Activated naive CD8-positive, alpha-beta T cell treated with anti-CD3 and anti-CD28 coated beads, Interleukin-2, amount 50 U/mL, for 24 hours (primary cell): ENCODE measurements around the gene FKBP3.
"Not testable (repeated sequence)": the region's sequence is repeated elsewhere in the genome, so short reads cannot be mapped to it uniquely, and the experiment has no call there.

Experiments used
- ATAC-seq: fragments of 150-1000 bp; cut with Tn5 transposase; one replicate; pipeline ENCODE4 v1.10.0; 2021
- DNase-seq: peaks from one replicate; pipeline ENCODE4 v3.0.0; 2021
- H3K27ac Mint-ChIP-seq: one replicate; pipeline ENCODE4 v1.8.0; 2021; ENCODE audit warnings: mild to moderate bottlenecking, mixed read lengths
- H3K27me3 Mint-ChIP-seq: one replicate; pipeline ENCODE4 v1.8.0; 2021; ENCODE audit warnings: mixed read lengths
- H3K36me3 Mint-ChIP-seq: one replicate; pipeline ENCODE4 v1.8.0; 2021; ENCODE audit warnings: low read depth, mixed read lengths
- H3K4me1 Mint-ChIP-seq: one replicate; pipeline ENCODE4 v1.8.0; 2021; ENCODE audit warnings: mixed read lengths
- H3K4me3 Mint-ChIP-seq: one replicate; pipeline ENCODE4 v1.8.0; 2021; ENCODE audit warnings: mild to moderate bottlenecking, moderate library complexity, mixed read lengths
- H3K9me3 Mint-ChIP-seq: one replicate; pipeline ENCODE4 v1.8.0; 2021; ENCODE audit warnings: mixed read lengths

FKBP3 gene

DNA sequence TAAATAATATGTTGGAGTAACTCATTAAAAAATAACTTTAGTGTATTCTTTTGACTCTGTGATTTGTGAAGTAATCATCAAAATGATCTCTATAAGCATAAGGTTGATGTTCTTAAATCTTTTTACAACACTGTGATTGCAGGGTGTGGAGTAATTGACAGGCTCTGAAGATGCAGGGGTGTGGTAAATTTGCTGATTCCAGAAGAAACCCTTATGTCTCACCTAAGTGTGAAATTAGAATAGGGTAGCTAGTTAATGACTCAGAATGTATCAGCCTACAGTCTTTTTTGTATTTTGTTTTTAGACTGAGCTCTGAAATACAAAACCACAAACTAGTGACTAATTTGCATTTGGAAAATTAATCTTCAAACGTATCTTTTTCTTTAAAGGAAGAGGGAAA is 44.5 kb downstream of the FKBP3 start:
- Mint-ChIP-seq H3K4me1 (peaks cover 78% of the 10 kb centered on the region), H3K36me3 (peaks cover 38% of the 10 kb centered on the region), H3K9me3 (no peaks in the 10 kb centered on the region), H3K27me3 (no peaks in the 10 kb centered on the region), H3K4me3 (peak overlapping the region; percentile 52), H3K27ac (peak overlapping the region; percentile 72)
- ATAC-seq, result peak; percentile 99
- no peak for DNase-seq

- peak overlapping the region; percentile 94 for H3K4me3 Mint-ChIP-seq
- DNase-seq (no peak), ATAC-seq (no peak)
- H3K27me3 Mint-ChIP-seq, result no peaks in the 10 kb centered on the region
- H3K9me3 Mint-ChIP-seq, result no peaks in the 10 kb centered on the region
- peaks cover 58% of the 10 kb centered on the region for H3K4me1 Mint-ChIP-seq
- peaks cover 25% of the 10 kb centered on the region for H3K36me3 Mint-ChIP-seq
- peak overlapping the region; percentile 93 for H3K27ac Mint-ChIP-seq
Observed at GRCh38 chr14:45084946-45085346, 49.3 kb downstream of the FKBP3 start.

- Mint-ChIP-seq H3K36me3 (peaks cover 25% of the 10 kb centered on the region), H3K4me1 (peaks cover 50% of the 10 kb centered on the region), H3K27me3 (no peaks in the 10 kb centered on the region), H3K9me3 (no peaks in the 10 kb centered on the region), H3K27ac (peak within 1 kb of the TSS; percentile 93), H3K4me3 (peak within 1 kb of the TSS; percentile 94)
- peak; percentile 93 for ATAC-seq
- peak; percentile 96 for DNase-seq
Observed at GRCh38 chr14:45083976-45084722, 50.1 kb downstream of the FKBP3 start, which contains the start of gene PRPF39. PRPF39 (plus strand) TSS chr14:45084116; CDS start chr14:45095240, 11,124 bp downstream.

GRCh38 chr14:45083617-45083975 is 50.7 kb downstream of the FKBP3 start:
- no peak for ATAC-seq
- no peak for DNase-seq
- Mint-ChIP-seq H3K27me3 (no peaks in the 10 kb centered on the region), H3K9me3 (no peaks in the 10 kb centered on the region), H3K4me1 (peaks cover 44% of the 10 kb centered on the region), H3K36me3 (peaks cover 25% of the 10 kb centered on the region), H3K27ac (peak overlapping the region; percentile 93), H3K4me3 (peak overlapping the region; percentile 94)

DNA sequence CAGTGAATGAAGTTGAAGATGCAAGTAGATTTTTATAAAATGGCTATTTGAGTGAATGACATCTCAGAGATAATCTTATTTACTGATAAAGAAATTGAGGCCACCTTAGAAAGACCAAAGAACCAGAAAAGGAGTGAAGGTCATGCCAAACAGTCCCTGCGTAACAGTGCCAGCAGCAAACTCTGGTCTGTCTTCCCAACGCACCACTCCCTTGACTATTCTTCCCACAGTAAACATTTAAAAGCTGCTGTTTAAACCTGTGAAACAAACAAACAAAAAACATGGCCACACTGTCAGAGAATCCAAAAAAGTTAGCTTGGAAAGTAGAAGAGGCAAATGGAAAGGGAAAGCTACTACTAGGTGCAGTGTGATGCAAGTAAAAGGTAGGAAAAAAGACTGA is 51.9 kb downstream of the FKBP3 start:
- Mint-ChIP-seq H3K4me1 (peaks cover 34% of the 10 kb centered on the region), H3K9me3 (no peaks in the 10 kb centered on the region), H3K27me3 (no peaks in the 10 kb centered on the region), H3K4me3 (no peak overlapping the region), H3K36me3 (peaks cover 22% of the 10 kb centered on the region), H3K27ac (no peak overlapping the region)
- DNase-seq (no peak), ATAC-seq (no peak)

GRCh38 chr14:45081096-45081495 is 53.2 kb downstream of the FKBP3 start:
- H3K27me3 Mint-ChIP-seq, H3K4me3 Mint-ChIP-seq, ATAC-seq, H3K9me3 Mint-ChIP-seq, DNase-seq, H3K27ac Mint-ChIP-seq: not testable (repeated sequence)
- Mint-ChIP-seq H3K4me1 (peaks cover 21% of the 10 kb centered on the region), H3K36me3 (peaks cover 11% of the 10 kb centered on the region)

GRCh38 chr14:45080416-45080968 is 53.8 kb downstream of the FKBP3 start:
- H3K36me3 Mint-ChIP-seq, ATAC-seq, H3K27ac Mint-ChIP-seq, DNase-seq, H3K9me3 Mint-ChIP-seq, H3K27me3 Mint-ChIP-seq, H3K4me3 Mint-ChIP-seq: not testable (repeated sequence)
- H3K4me1 Mint-ChIP-seq, result peaks cover 15% of the 10 kb centered on the region

- Mint-ChIP-seq H3K27me3 (no peaks in the 10 kb centered on the region), H3K4me1 (peaks cover 3% of the 10 kb centered on the region), H3K36me3 (peaks cover 2% of the 10 kb centered on the region), H3K27ac (no peak overlapping the region), H3K4me3 (no peak overlapping the region), H3K9me3 (no peaks in the 10 kb centered on the region)
- no peak for ATAC-seq
- DNase-seq, result no peak
Observed at GRCh38 chr14:45078323-45078722, 56.0 kb downstream of the FKBP3 start.

GRCh38 chr14:45073231-45073879 is 60.9 kb downstream of the FKBP3 start:
- ATAC-seq (no peak), DNase-seq (no peak)
- Mint-ChIP-seq H3K27ac (no peak overlapping the region), H3K36me3 (peaks cover 7% of the 10 kb centered on the region), H3K4me3 (no peak overlapping the region), H3K9me3 (no peaks in the 10 kb centered on the region), H3K27me3 (no peaks in the 10 kb centered on the region), H3K4me1 (no peaks in the 10 kb centered on the region)

- Mint-ChIP-seq H3K27me3 (no peaks in the 10 kb centered on the region), H3K4me1 (no peaks in the 10 kb centered on the region), H3K36me3 (peaks cover 7% of the 10 kb centered on the region), H3K4me3 (no peak overlapping the region), H3K9me3 (no peaks in the 10 kb centered on the region), H3K27ac (no peak overlapping the region)
- ATAC-seq (no peak), DNase-seq (no peak)
Observed at GRCh38 chr14:45072126-45072525, 62.2 kb downstream of the FKBP3 start.

DNA sequence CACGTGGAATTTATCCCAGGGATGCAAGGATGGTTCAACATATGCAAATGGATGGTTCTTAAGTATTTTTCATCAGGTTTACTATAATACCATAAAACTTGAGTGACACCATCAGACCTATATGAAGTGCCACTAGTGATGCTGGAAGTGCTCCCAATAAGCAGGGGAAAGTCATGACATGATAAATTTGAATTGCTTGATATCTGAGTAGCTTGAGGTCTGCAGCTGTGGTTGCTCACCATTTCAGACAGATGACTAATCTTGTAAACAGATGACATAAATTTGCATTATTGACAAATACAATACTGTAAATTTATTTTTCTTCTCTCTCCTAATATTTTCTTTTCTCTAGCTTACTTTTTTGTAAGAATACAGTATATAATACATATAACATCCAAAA is 64.1 kb downstream of the FKBP3 start:
- Mint-ChIP-seq H3K4me3 (no peak overlapping the region), H3K27ac (no peak overlapping the region), H3K9me3 (no peaks in the 10 kb centered on the region), H3K36me3 (peaks cover 7% of the 10 kb centered on the region), H3K4me1 (no peaks in the 10 kb centered on the region), H3K27me3 (no peaks in the 10 kb centered on the region)
- DNase-seq (no peak), ATAC-seq (no peak)

DNA sequence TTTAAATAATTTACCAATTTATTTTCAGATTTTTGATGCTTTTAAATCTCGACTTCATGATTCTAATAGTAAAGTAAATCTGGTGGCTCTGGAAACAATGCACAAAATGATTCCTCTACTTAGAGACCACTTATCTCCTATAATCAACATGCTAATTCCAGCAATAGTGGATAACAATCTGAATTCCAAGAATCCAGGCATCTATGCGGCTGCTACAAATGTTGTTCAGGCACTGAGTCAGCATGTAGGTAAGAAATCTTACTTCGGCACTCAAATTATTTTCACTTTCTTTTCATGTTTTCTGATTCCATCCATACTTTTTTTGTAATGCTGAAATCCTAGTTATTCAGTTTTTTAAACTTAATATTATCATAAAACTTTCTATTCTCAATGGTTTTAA is 65.9 kb downstream of the FKBP3 start:
- Mint-ChIP-seq H3K9me3 (no peaks in the 10 kb centered on the region), H3K36me3 (peaks cover 8% of the 10 kb centered on the region), H3K27me3 (no peaks in the 10 kb centered on the region), H3K4me1 (no peaks in the 10 kb centered on the region), H3K27ac (no peak overlapping the region), H3K4me3 (no peak overlapping the region)
- ATAC-seq (no peak), DNase-seq (no peak)

GRCh38 chr14:45066667-45067066 is 67.6 kb downstream of the FKBP3 start:
- Mint-ChIP-seq H3K4me3 (no peak overlapping the region), H3K36me3 (peaks cover 11% of the 10 kb centered on the region), H3K27me3 (no peaks in the 10 kb centered on the region), H3K4me1 (no peaks in the 10 kb centered on the region), H3K27ac (no peak overlapping the region), H3K9me3 (no peaks in the 10 kb centered on the region)
- DNase-seq (no peak), ATAC-seq (no peak)

DNA sequence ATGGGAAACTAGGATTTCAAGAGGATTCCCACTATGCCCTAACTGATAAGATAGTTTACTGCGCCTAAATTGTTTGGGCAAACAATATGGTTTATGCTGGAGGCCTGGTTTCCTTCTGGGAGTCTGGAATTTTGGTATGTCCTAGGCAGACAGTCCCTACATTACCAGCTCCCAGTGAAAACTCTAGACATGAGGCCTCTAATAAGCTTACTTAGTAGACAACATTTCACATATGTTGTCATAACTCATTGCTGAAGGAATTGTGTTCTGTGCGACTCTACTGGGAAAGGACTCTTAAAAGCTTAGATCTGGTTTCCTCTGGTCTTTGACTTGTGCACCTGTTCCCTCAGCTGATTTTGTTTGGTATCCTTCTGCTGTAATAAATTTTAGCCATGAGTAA is 68.3 kb downstream of the FKBP3 start:
- H3K36me3 Mint-ChIP-seq, result peaks cover 11% of the 10 kb centered on the region
- no peak overlapping the region for H3K4me3 Mint-ChIP-seq
- no peaks in the 10 kb centered on the region for H3K9me3 Mint-ChIP-seq
- no peak for ATAC-seq
- no peaks in the 10 kb centered on the region for H3K27me3 Mint-ChIP-seq
- no peak overlapping the region for H3K27ac Mint-ChIP-seq
- H3K4me1 Mint-ChIP-seq, result no peaks in the 10 kb centered on the region
- DNase-seq, result no peak
